Peyer's patch (tissue), 4 donors: ENCODE data around the gene PPP1R14C. TPM values are rescaled to one million over a fixed set of nuclear protein-coding genes. Genes with fewer than 3 reads are reported as not detected.

Source experiments
- DNase-seq, 3 donors: peaks; one replicate each; pipeline ENCODE4 v3.0.0-alpha.2; 2017 to 2019
- H3K27ac ChIP-seq, 4 donors: fragments of 200-600 bp; sonication (generic); one replicate each; pipeline ENCODE4 v1.5.1; 2016 to 2019
- H3K27me3 ChIP-seq, 2 donors: fragments of 200-600 bp; sonication (generic); one replicate each; pipeline ENCODE4 v1.5.1; 2019
- H3K36me3 ChIP-seq, 3 donors: fragments of 200-600 bp; sonication (generic); one replicate each; pipeline ENCODE4 v1.5.1; 2016 to 2019
- H3K4me1 ChIP-seq, 4 donors: fragments of 200-600 bp; sonication (generic); one replicate each; pipeline ENCODE4 v1.5.1; 2016 to 2019
- H3K4me3 ChIP-seq, 4 donors: fragments of 200-600 bp; sonication (generic); 1 replicate in 3 of 4; 2 replicates in 1 of 4; pipeline ENCODE4 v1.5.1; 2016 to 2019; ENCODE audit warnings: mild to moderate bottlenecking in 1 of 4
- H3K9me3 ChIP-seq, 4 donors: fragments of 200-600 bp; sonication (generic); one replicate each; pipeline ENCODE4 v1.5.1; 2016 to 2019; ENCODE audit warnings: mild to moderate bottlenecking in 1 of 4
- POLR2A ChIP-seq, 2 donors: fragments of 450-650 bp; IDR thresholded peaks; one replicate each; pipeline ENCODE4 v1.5.1; 2017; ENCODE audit warnings: antibody characterized with exemption in 2 of 2, mild to moderate bottlenecking in 2 of 2, moderate library complexity in 2 of 2
- total RNA-seq, 4 donors: library from RNA; depleted of rRNA; stranded (reverse); fragments of >200 nt; gene quantifications; one replicate each; pipeline ENCODE4 v1.1.0, GENCODE V29; 2016
- TF ChIP-seq, protein P1 (sequence below), 6 experiments: fragments of 450-650 bp in 4 of 6; fragments of 200-600 bp in 2 of 6; sonication (generic) in 1 of 6; IDR thresholded peaks; one replicate each; pipeline ENCODE4 v1.5.1; 2017 to 2019; ENCODE audit warnings: antibody characterized with exemption in 6 of 6, mild to moderate bottlenecking in 3 of 6, moderate library complexity in 1 of 6

Gene PPP1R14C
- total RNA-seq, 4 donors from 2014 or later = 4.4 to 21.2 (median 10.2) TPM

DNA sequence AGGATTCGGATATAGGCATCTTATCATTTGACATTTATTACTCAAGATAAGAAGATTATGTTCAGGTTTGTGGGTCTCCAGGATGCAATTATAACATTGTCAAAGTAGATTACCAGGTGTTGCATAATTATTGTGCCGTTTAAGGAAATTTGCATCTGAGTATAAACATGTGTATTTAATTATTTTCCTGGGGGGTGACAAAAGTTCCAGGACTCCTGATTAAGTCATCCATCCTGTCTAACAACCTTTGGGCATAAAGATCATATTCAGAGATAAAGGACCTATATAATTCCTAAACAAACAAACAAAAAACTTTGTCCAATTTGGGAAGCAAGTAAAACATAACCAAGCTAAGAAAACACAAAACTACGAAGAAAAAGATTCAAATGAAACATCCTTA, 3.3 kb upstream of the PPP1R14C start:
- Histone ChIP-seq H3K4me1 (peaks cover 0 to 23% (median 6%) of the 10 kb centered on the region in 4 donors), H3K27ac (no peak overlapping the region), H3K36me3 (no peaks in the 10 kb centered on the region), H3K9me3 (no peaks in the 10 kb centered on the region), H3K4me3 (no peak overlapping the region), H3K27me3 (peaks cover 0 to 26% of the 10 kb centered on the region in 2 donors)
- TF ChIP-seq, protein P1, sequence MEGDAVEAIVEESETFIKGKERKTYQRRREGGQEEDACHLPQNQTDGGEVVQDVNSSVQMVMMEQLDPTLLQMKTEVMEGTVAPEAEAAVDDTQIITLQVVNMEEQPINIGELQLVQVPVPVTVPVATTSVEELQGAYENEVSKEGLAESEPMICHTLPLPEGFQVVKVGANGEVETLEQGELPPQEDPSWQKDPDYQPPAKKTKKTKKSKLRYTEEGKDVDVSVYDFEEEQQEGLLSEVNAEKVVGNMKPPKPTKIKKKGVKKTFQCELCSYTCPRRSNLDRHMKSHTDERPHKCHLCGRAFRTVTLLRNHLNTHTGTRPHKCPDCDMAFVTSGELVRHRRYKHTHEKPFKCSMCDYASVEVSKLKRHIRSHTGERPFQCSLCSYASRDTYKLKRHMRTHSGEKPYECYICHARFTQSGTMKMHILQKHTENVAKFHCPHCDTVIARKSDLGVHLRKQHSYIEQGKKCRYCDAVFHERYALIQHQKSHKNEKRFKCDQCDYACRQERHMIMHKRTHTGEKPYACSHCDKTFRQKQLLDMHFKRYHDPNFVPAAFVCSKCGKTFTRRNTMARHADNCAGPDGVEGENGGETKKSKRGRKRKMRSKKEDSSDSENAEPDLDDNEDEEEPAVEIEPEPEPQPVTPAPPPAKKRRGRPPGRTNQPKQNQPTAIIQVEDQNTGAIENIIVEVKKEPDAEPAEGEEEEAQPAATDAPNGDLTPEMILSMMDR (IDR thresholded peaks at IDR 0.05) = no peak
- no peak for TF ChIP-seq POLR2A (IDR thresholded peaks at IDR 0.05)
- DNase-seq = no peak

DNA sequence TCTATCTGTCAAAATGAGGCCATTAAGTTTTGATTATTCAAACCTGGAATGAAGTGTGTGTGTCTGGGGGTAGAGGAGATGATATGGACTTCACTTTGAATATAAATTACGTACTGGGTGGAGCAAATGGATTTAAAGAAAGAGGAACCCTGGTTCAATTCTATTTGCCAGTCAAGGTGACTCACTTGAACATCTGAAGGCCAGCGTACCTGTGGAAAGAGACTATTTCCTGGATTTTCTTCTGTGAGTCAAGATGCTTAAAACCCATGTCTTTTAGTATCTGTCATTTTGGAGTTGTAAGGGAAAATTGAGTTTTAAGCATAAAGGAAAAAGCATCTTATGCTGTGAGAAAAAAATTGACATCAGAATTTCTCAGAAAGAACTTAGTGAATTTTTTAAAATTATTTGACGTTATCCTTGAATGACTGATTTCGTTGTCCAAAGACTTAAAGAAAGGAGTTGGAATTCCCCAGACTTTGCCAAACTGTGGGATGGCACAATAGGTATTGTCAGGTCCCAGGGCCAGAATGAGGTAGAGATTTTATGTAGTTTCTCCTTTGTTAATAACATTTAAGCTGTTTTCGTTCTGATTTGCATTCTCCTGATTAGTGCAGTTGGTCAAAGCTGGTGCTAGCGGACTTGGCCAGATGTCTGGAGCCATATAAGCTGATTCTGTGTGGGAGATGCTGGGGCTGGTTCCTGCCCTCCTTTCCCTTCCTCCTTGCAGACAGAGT, 2.4 kb upstream of the PPP1R14C start:
- Histone ChIP-seq H3K9me3 (no peaks in the 10 kb centered on the region), H3K4me1 (peaks cover 0 to 23% (median 6%) of the 10 kb centered on the region in 4 donors), H3K4me3 (no peak overlapping the region), H3K27me3 (peaks cover 0 to 26% of the 10 kb centered on the region in 2 donors), H3K36me3 (no peaks in the 10 kb centered on the region), H3K27ac (no peak overlapping the region)
- no peak for DNase-seq
- TF ChIP-seq, protein P1 (IDR thresholded peaks at IDR 0.05) = no peak
- no peak for TF ChIP-seq POLR2A (IDR thresholded peaks at IDR 0.05)

DNA sequence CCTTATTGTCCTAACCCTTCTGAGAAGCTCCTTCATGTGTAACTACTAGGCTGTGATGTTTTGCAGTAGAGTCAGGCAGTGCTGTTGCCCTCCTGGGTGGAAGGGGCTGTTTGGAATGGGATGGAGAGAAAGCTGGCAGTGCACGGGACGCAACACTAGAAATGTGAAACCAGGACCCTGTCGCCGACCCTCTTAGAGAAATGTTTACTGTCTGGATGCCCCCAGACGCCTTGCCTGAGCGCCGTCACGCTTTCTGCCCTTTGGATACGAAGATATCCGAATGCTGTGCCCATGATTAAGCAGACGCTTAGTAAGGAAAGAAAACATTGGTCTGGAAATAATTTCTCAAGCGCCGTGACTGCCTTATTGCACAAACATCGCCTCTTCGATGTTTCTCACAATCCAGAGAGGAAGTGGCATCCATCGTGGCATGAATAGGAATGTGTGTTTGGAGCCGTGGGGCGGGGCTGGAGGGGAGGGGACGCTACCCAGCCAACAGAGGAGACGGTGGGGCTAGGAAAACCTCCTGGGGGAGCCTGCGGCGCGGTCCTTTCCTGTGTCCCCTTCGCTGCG, 661 bp upstream of the PPP1R14C start:
- H3K9me3 ChIP-seq = no peaks in the 10 kb centered on the region
- H3K27ac ChIP-seq = no peak overlapping the region
- H3K27me3 ChIP-seq = peaks cover 0 to 26% of the 10 kb centered on the region in 2 donors
- TF ChIP-seq, protein P1 (IDR thresholded peaks at IDR 0.05) = no peak
- TF ChIP-seq POLR2A (IDR thresholded peaks at IDR 0.05) = no peak
- DNase-seq = no peak
- no peaks in the 10 kb centered on the region for H3K36me3 ChIP-seq
- peaks cover 0 to 23% (median 6%) of the 10 kb centered on the region in 4 donors for H3K4me1 ChIP-seq
- H3K4me3 ChIP-seq = peak overlapping the region; percentile 26 to 70 (median 55)

DNA sequence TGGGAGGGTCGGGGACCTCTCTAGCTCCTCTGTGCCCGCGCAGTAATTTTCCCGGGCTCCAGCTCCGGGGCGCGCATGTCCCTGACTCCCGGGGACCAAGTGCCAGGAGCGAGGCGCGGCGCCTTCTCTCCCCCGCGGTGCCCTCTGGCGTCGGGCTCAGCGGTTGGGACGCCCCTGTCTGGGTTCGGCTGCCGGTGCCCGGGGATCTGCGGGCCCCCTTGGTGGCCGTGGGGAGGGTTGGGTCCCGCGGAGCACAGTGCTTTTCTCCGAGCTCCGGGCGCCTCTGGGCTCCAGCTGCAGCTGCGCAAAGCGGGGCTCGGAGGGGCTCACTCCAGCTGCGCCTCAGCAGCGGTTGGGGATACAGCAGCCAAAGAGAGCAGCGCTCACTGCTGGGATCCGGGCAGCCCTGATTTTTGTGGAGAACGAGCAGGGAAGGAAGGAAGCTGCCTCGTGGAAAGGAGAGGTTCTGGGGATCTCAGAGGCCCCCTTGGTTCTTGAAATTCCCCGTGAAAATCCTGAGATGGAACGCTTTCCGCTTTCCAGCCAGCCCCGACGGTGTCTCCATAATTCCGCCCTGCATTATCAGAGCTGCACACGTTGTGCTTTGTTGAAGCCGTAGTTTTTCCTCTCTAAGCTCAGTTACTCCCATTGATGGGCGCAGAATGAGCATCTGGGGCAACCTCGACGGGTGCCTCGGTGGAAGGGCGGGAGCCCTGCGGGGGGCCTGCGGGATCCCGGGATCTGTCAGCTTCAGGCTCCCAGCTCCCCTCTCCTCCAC, 861 bp downstream of the PPP1R14C start:
- DNase-seq = peak in 1 of 3 donors; percentile 61
- Histone ChIP-seq H3K27me3 (peaks cover 0 to 26% of the 10 kb centered on the region in 2 donors), H3K36me3 (no peaks in the 10 kb centered on the region), H3K9me3 (no peaks in the 10 kb centered on the region), H3K4me1 (peaks cover 0 to 23% (median 6%) of the 10 kb centered on the region in 4 donors), H3K4me3 (peak overlapping the region; percentile 26 to 70 (median 55)), H3K27ac (peak overlapping the region in 1 of 4 donors; percentile 45)
- no peak for TF ChIP-seq POLR2A (IDR thresholded peaks at IDR 0.05)
- TF ChIP-seq, protein P1 (IDR thresholded peaks at IDR 0.05) = no peak

DNA sequence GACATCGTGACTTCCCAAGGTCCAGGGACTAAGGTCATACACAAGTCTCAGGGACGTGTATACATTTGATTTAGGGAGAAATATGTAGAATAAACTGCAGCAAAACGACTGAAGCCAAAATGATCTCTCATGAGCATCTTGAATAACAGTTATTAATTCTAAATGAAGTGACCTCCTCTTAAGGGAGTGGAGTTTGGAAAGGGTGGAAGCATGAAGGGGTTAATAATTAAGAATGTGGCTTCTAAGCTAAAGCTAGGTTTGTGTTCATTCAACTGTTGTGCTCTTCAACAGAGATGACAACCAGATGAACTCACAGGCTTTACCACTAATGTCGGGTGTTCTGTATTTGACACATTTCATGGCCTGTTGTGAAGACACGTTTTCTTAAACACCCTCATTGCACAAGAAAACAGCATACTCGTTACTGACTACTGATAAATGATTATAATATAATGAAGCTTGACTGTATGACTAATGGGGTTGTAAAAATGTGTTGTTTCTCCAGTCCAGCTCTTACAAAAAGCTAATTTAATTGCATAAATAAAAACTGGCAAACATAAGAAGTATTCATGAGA, 1.5 kb downstream of the PPP1R14C start:
- Histone ChIP-seq H3K36me3 (no peaks in the 10 kb centered on the region), H3K27ac (no peak overlapping the region), H3K27me3 (peaks cover 0 to 26% of the 10 kb centered on the region in 2 donors), H3K9me3 (no peaks in the 10 kb centered on the region), H3K4me3 (peak overlapping the region in 2 of 4 donors; percentile 64 to 70), H3K4me1 (peaks cover 0 to 23% (median 6%) of the 10 kb centered on the region in 4 donors)
- no peak for DNase-seq
- TF ChIP-seq, protein P1 (IDR thresholded peaks at IDR 0.05) = no peak
- peak in 1 of 2 donors; percentile 40 for TF ChIP-seq POLR2A (IDR thresholded peaks at IDR 0.05)
